B cell (primary cell): ENCODE data around the gene TLE5. TPM values are rescaled to one million over a fixed set of nuclear protein-coding genes. Genes with fewer than 3 reads are reported as not detected.

Source experiments
- ATAC-seq: fragments of 200-7000 bp; cut with Tn5 transposase; one replicate; pipeline ENCODE4 v1.10.0; 2021; ENCODE audit warnings: low read depth, mild to moderate bottlenecking, moderate number of reproducible peaks, moderate library complexity
- CTCF ChIA-PET: fragments of 350-600 bp; sonication (Branson Sonifier 250); formaldehyde crosslinking; loops from one replicate; lab custom pipeline; 2021; ENCODE audit warnings: antibody characterized with exemption, inconsistent platforms; lab: Charles Lee
- POLR2A ChIA-PET: fragments of 350-600 bp; sonication (Branson Sonifier 250); formaldehyde crosslinking; loops from one replicate; lab custom pipeline; 2021; ENCODE audit warnings: antibody characterized with exemption; lab: Charles Lee
- DNase-seq: peaks from one replicate; pipeline ENCODE4 v3.0.0; 2013
- H2AFZ ChIP-seq: 2 replicates; pipeline ENCODE4 v1.6.1; 2012; ENCODE audit warnings: mild to moderate bottlenecking, low read depth, low read length; ENCODE audit not compliant: insufficient read depth, poor library complexity, severe bottlenecking
- H3K27ac ChIP-seq, 2 donors: 1 replicate in 1 of 2; 2 replicates in 1 of 2; pipeline ENCODE4 v1.5.1; 2012 to 2013; ENCODE audit warnings: low read length in 2 of 2, mild to moderate bottlenecking in 2 of 2, moderate library complexity in 1 of 2
- H3K27me3 ChIP-seq, 4 experiments: fragments of 200-600 bp in 1 of 4; sonication (generic) in 1 of 4; replicated peaks in 1 of 4; 1 replicate in 2 of 4; 2 replicates in 2 of 4; pipeline versions ENCODE4 v1.6.1 to v1.7.0; 2013 to 2016; ENCODE audit warnings: low read length in 3 of 4, mild to moderate bottlenecking in 2 of 4, mixed read lengths in 1 of 4, moderate library complexity in 1 of 4; ENCODE audit not compliant: insufficient read depth in 4 of 4, control insufficient read depth in 3 of 4; ENCODE audit errors: control extremely low read depth in 1 of 4
- H3K36me3 ChIP-seq, 2 experiments: replicated peaks in 1 of 2; 1 replicate in 1 of 2; 2 replicates in 1 of 2; pipeline versions ENCODE4 v1.6.1 to v1.7.1; 2013; ENCODE audit warnings: low read length in 1 of 2; ENCODE audit not compliant: insufficient read depth in 2 of 2, control insufficient read depth in 1 of 2; ENCODE audit errors: control extremely low read depth in 1 of 2, extremely low read depth in 1 of 2
- H3K4me1 ChIP-seq, 2 donors: fragments of 200-600 bp in 1 of 2; sonication (generic) in 1 of 2; 1 replicate in 1 of 2; 2 replicates in 1 of 2; pipeline versions ENCODE4 v1.5.1 to v1.6.1; 2013 to 2017; ENCODE audit warnings: low read length in 2 of 2; ENCODE audit not compliant: control insufficient read depth in 2 of 2, insufficient read depth in 2 of 2
- H3K4me2 ChIP-seq: replicated peaks from 2 replicates; pipeline ENCODE3; 2012; ENCODE audit warnings: mild to moderate bottlenecking, low read depth, low read length; ENCODE audit not compliant: poor library complexity, severe bottlenecking
- H3K4me3 ChIP-seq, 5 experiments: fragments of 200-600 bp in 1 of 5; sonication (generic) in 1 of 5; 1 replicate in 3 of 5; 2 replicates in 2 of 5; pipeline versions ENCODE4 v1.5.1 to v1.7.0; 2011 to 2016; ENCODE audit warnings: low read length in 4 of 5, mild to moderate bottlenecking in 4 of 5, low read depth in 2 of 5, control low read depth in 1 of 5, moderate library complexity in 1 of 5; ENCODE audit not compliant: insufficient read depth in 1 of 5; ENCODE audit errors: control extremely low read depth in 1 of 5, extremely low read depth in 1 of 5
- H3K79me2 ChIP-seq: fragments of 200-600 bp; sonication (generic); one replicate; pipeline ENCODE4 v1.6.0; 2016; ENCODE audit warnings: low read length; ENCODE audit not compliant: control insufficient read depth, insufficient read depth
- H3K9ac ChIP-seq: fragments of 200-600 bp; sonication (generic); 2 replicates; pipeline ENCODE4 v1.6.1; 2017; ENCODE audit warnings: mild to moderate bottlenecking, low read length, moderate library complexity
- H3K9me3 ChIP-seq, 3 donors: one replicate each; pipeline versions ENCODE4 v1.6.1 to v1.7.1; 2013; ENCODE audit warnings: low read length in 2 of 3; ENCODE audit not compliant: control insufficient read depth in 2 of 3, insufficient read depth in 1 of 3; ENCODE audit errors: control extremely low read depth in 1 of 3
- H4K20me1 ChIP-seq: 2 replicates; pipeline ENCODE4 v1.6.0; 2012; ENCODE audit warnings: mild to moderate bottlenecking, low read length; ENCODE audit not compliant: insufficient read depth, control insufficient read depth, poor library complexity, severe bottlenecking
- H3K27ac Mint-ChIP-seq: one replicate; pipeline ENCODE4 v1.8.0; 2021; ENCODE audit warnings: mixed read lengths
- H3K27me3 Mint-ChIP-seq: one replicate; pipeline ENCODE4 v1.8.0; 2021; ENCODE audit warnings: mixed read lengths
- H3K4me1 Mint-ChIP-seq: one replicate; pipeline ENCODE4 v1.8.0; 2021; ENCODE audit warnings: mixed read lengths
- H3K4me3 Mint-ChIP-seq: one replicate; pipeline ENCODE4 v1.8.0; 2021; ENCODE audit warnings: mixed read lengths
- H3K9me3 Mint-ChIP-seq: one replicate; pipeline ENCODE4 v1.8.0; 2022; ENCODE audit warnings: mixed read lengths; ENCODE audit not compliant: insufficient read depth
- EZH2 ChIP-seq: IDR thresholded peaks from 2 replicates; pipeline ENCODE4 v1.6.1; 2012; ENCODE audit warnings: borderline replicate concordance, low read depth, mild to moderate bottlenecking, moderate library complexity, low read length; ENCODE audit not compliant: insufficient read depth, poor library complexity, severe bottlenecking
- WGBS: methylation state at CpG from one replicate; pipeline ENCODE4 v1.1.5; 2013; ENCODE audit warnings: missing lambda C conversion rate; ENCODE audit not compliant: insufficient coverage; 5-methylcytosine and 5-hydroxymethylcytosine counted together
- intact Hi-C: fragments of 100-400 bp; cut with micrococcal nuclease; formaldehyde crosslinking; loops from one replicate; pipeline ENCODE4 v1.10.0; 2022
- polyA plus RNA-seq: library from polyadenylated mRNA; depleted of rRNA; stranded (reverse); fragments of >200 nt; gene quantifications from 2 replicates; pipeline ENCODE4 v1.2.3, GENCODE V29; 2012
- total RNA-seq, 2 donors: library from RNA; stranded (reverse); fragments of 120-200 nt in 1 of 2; gene quantifications; 1 replicate in 1 of 2; 2 replicates in 1 of 2; pipeline versions ENCODE4 v1.2.3 to v1.2.4, GENCODE V29; 2013 to 2022
- TF ChIP-seq, protein P1 (sequence below): fragments of 200-600 bp; IDR thresholded peaks from one replicate; pipeline ENCODE4 v1.8.0; 2022; ENCODE audit warnings: antibody characterized with exemption, mild to moderate bottlenecking

Gene TLE5
- total and polyA plus RNA-seq, 2 donors (not counting 1 experiment from before 2014, with no cell fraction given) = 697 to 1,132 TPM

DNA sequence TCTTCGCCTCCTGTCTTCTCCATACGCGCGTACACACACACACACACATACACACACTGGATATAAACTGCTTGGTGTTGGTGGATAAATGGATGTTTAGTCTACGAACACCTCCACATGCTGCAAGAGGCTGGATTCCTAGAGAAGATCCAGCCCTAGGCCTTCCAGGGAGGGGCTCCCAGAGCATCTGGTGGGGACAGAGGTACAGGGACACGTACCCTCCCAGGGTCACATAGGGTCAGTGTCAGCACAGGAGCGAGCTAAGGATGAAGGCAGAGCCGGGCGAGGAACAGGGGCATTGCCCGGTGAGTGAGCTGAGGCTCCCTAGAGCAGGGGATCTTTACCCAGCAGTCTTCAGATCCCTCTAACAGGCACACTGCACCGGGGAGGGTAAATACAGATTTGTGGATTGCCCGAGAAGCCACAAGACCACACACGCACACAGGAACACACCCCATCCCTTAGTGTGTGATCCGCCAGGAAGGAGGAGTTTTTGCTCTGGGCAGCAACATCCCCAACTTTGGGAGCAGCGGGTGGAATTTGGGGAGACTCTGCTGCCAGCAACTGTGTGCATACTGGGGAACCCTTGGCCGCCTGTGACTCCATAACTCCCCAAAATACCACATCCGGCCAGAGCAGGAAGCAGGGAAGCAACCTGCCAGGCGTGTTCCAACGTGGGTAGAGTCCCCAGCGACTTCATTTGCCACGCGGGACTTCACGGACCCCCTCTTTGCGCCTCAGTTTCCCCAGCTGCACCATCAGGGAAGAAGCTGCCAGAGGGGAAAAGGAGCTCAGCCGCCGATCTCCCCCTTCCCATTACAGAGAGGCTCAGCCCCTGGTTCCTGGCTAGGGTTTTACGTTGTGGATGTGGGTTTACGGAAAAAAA, 27.4 kb downstream of the TLE5 start:
- Histone ChIP-seq H3K9ac (peak overlapping the region; percentile 83), H3K27ac (peak overlapping the region; percentile 8 to 26), H3K36me3 (no peaks in the 10 kb centered on the region), H3K27me3 (peaks cover 0 to 6% (median 3%) of the 10 kb centered on the region in 4 experiments), H4K20me1 (no peaks in the 10 kb centered on the region), H3K4me2 (peak overlapping the region; percentile 98), H3K9me3 (no peaks in the 10 kb centered on the region), H3K79me2 (no peaks in the 10 kb centered on the region), H3K4me1 (peaks cover 12 to 19% of the 10 kb centered on the region in 2 donors), H3K4me3 (peak overlapping the region; percentile 66 to 93 (median 72)), H2AFZ (peak overlapping the region; percentile 85)
- 4% methylated on average over 7 of the region's 28 CpGs for WGBS
- peak overlapping the region; percentile 92 for H3K27ac Mint-ChIP-seq
- peaks cover 24% of the 10 kb centered on the region for H3K4me1 Mint-ChIP-seq
- ChIA-PET CTCF (interaction anchor here (0.6 to 4.0 kb wide), 15 partner anchors 12 to 547 kb away, joined by 3 to 32 read pairs (median 5); partner anchors contain the start of genes TLE5 and TLE6), POLR2A (interaction anchor here (0.5 to 3.7 kb wide), 14 partner anchors 10 to 762 kb away, joined by 3 to 35 read pairs (median 4); partner anchors contain the start of genes TLE5 and TLE6)
- no peak for ATAC-seq
- TF ChIP-seq, protein P1, sequence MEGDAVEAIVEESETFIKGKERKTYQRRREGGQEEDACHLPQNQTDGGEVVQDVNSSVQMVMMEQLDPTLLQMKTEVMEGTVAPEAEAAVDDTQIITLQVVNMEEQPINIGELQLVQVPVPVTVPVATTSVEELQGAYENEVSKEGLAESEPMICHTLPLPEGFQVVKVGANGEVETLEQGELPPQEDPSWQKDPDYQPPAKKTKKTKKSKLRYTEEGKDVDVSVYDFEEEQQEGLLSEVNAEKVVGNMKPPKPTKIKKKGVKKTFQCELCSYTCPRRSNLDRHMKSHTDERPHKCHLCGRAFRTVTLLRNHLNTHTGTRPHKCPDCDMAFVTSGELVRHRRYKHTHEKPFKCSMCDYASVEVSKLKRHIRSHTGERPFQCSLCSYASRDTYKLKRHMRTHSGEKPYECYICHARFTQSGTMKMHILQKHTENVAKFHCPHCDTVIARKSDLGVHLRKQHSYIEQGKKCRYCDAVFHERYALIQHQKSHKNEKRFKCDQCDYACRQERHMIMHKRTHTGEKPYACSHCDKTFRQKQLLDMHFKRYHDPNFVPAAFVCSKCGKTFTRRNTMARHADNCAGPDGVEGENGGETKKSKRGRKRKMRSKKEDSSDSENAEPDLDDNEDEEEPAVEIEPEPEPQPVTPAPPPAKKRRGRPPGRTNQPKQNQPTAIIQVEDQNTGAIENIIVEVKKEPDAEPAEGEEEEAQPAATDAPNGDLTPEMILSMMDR = no peak
- TF ChIP-seq EZH2 = no peak
- no peaks in the 10 kb centered on the region for H3K9me3 Mint-ChIP-seq
- peaks cover 16% of the 10 kb centered on the region for H3K27me3 Mint-ChIP-seq
- intact Hi-C loops = loop anchor here (1.0 to 2.0 kb wide), 4 partner anchors 26 to 194 kb away; partner anchors contain the start of genes TLE6 and ZNF555
- peak overlapping the region; percentile 87 for H3K4me3 Mint-ChIP-seq
- peak; percentile 42 for DNase-seq

DNA sequence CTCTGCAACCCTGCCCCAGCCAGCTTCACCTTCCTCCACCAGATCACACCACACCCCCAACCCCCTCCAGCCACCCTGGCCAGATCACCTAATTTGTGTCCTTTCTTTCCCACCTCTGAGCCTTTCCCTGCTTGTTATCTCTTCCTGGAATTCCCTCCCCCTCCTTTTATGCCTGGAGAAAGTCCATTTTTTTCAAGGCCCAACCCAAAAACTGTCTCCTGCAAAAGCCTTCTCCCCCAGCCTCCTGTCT, 28.0 kb downstream of the TLE5 start:
- Histone ChIP-seq H3K4me1 (peaks cover 16 to 24% of the 10 kb centered on the region in 2 donors), H3K27me3 (peaks cover 0 to 11% (median 5%) of the 10 kb centered on the region in 4 experiments), H2AFZ (no peak overlapping the region), H3K9me3 (peaks cover 0 to 3% (median 0%) of the 10 kb centered on the region in 3 donors), H3K9ac (no peak overlapping the region), H3K4me2 (no peak overlapping the region), H4K20me1 (no peaks in the 10 kb centered on the region), H3K36me3 (no peaks in the 10 kb centered on the region), H3K27ac (no peak overlapping the region), H3K4me3 (no peak overlapping the region), H3K79me2 (no peaks in the 10 kb centered on the region)
- ATAC-seq (no peak), DNase-seq (no peak)
- Mint-ChIP-seq H3K27ac (peak overlapping the region; percentile 22), H3K4me3 (peak overlapping the region; percentile 87), H3K9me3 (no peaks in the 10 kb centered on the region), H3K4me1 (peaks cover 25% of the 10 kb centered on the region), H3K27me3 (peaks cover 21% of the 10 kb centered on the region)
- TF ChIP-seq, protein P1 = no peak
- no peak for TF ChIP-seq EZH2
- ChIA-PET CTCF (interaction anchor here (1.9 to 4.0 kb wide), 3 partner anchors 27 to 73 kb away, joined by 6 to 32 read pairs (median 15); partner anchors contain the start of gene TLE5), POLR2A (interaction anchor here (0.6 kb wide), 1 partner anchor 28 kb away, joined by 3 read pairs; no protein-coding TSS in a partner anchor)
- intact Hi-C loops = loop anchor here (2.0 kb wide), 1 partner anchor 194 kb away; the partner anchor contains the start of gene ZNF555
